Astrocyte (in vitro differentiated cells and primary cell): ENCODE results near the gene FOXJ2. TPM values are rescaled to one million over a fixed set of nuclear protein-coding genes. Genes with fewer than 3 reads are reported as not detected.

ENCODE experiments used
- DNase-seq: peaks from one replicate; pipeline ENCODE4 v3.0.0-alpha.2; 2010; ENCODE audit warnings: low read depth
- FAIRE-seq: peaks from 2 replicates; lab custom pipeline; 2011; peaks lifted over from hg19 to GRCh38; lab: Jason Lieb, UNC
- H2AFZ ChIP-seq: 2 replicates; pipeline ENCODE4 v1.6.0; 2012; ENCODE audit warnings: low read depth, low read length, inconsistent platforms
- H3K27ac ChIP-seq: 2 replicates; pipeline ENCODE4 v1.5.1; 2011; ENCODE audit warnings: low read depth, low read length, inconsistent platforms
- H3K27me3 ChIP-seq: 2 replicates; pipeline ENCODE4 v1.6.0; 2011; ENCODE audit warnings: low read length, inconsistent platforms; ENCODE audit not compliant: insufficient read depth
- H3K36me3 ChIP-seq: 2 replicates; pipeline ENCODE4 v1.5.1; 2011; ENCODE audit warnings: low read length, inconsistent platforms; ENCODE audit not compliant: insufficient read depth
- H3K4me1 ChIP-seq: 2 replicates; pipeline ENCODE4 v1.5.1; 2011; ENCODE audit warnings: low read length, inconsistent platforms; ENCODE audit not compliant: insufficient read depth
- H3K4me2 ChIP-seq: 2 replicates; pipeline ENCODE4 v1.6.0; 2012; ENCODE audit warnings: low read length, inconsistent platforms
- H3K4me3 ChIP-seq: 2 replicates; pipeline ENCODE4 v1.5.1; 2011; ENCODE audit warnings: low read depth, mild to moderate bottlenecking, low read length, inconsistent platforms; ENCODE audit not compliant: insufficient read depth
- H3K79me2 ChIP-seq: 2 replicates; pipeline ENCODE4 v1.6.0; 2012; ENCODE audit warnings: mild to moderate bottlenecking, low read length, inconsistent platforms; ENCODE audit not compliant: insufficient read depth
- H3K9ac ChIP-seq: 2 replicates; pipeline ENCODE4 v1.6.0; 2012; ENCODE audit warnings: mild to moderate bottlenecking, low read length, inconsistent platforms
- H3K9me3 ChIP-seq: 2 replicates; pipeline ENCODE4 v1.5.1; 2012; ENCODE audit warnings: low read depth, mild to moderate bottlenecking, low read length, inconsistent platforms; ENCODE audit not compliant: insufficient read depth
- H4K20me1 ChIP-seq: 2 replicates; pipeline ENCODE4 v1.6.0; 2012; ENCODE audit warnings: low read length, inconsistent platforms; ENCODE audit not compliant: insufficient read depth
- H3K27ac Mint-ChIP-seq: one replicate; pipeline ENCODE4 v1.8.0; 2021; ENCODE audit warnings: mild to moderate bottlenecking, mixed read lengths; ENCODE audit not compliant: unreplicated experiment
- H3K27me3 Mint-ChIP-seq: one replicate; pipeline ENCODE4 v1.8.0; 2021; ENCODE audit warnings: low read depth, mixed read lengths; ENCODE audit not compliant: unreplicated experiment
- H3K36me3 Mint-ChIP-seq: one replicate; pipeline ENCODE4 v1.8.0; 2021; ENCODE audit warnings: low read depth, mixed read lengths; ENCODE audit not compliant: unreplicated experiment
- H3K4me1 Mint-ChIP-seq: one replicate; pipeline ENCODE4 v1.8.0; 2021; ENCODE audit warnings: low read depth, mixed read lengths; ENCODE audit not compliant: unreplicated experiment
- H3K4me3 Mint-ChIP-seq: one replicate; pipeline ENCODE4 v1.8.0; 2021; ENCODE audit warnings: mild to moderate bottlenecking, moderate library complexity, mixed read lengths; ENCODE audit not compliant: unreplicated experiment
- H3K9me3 Mint-ChIP-seq: one replicate; pipeline ENCODE4 v1.8.0; 2021; ENCODE audit warnings: mild to moderate bottlenecking, mixed read lengths; ENCODE audit not compliant: unreplicated experiment
- CTCF ChIP-seq: IDR thresholded peaks from 2 replicates; pipeline ENCODE4 v1.5.1; 2011; ENCODE audit warnings: low read depth, mild to moderate bottlenecking, inconsistent platforms, low read length, moderate library complexity; ENCODE audit not compliant: insufficient read depth
- EZH2 ChIP-seq: IDR thresholded peaks from 2 replicates; pipeline ENCODE4 v1.6.1; 2012; ENCODE audit warnings: mild to moderate bottlenecking, low read length, inconsistent platforms; ENCODE audit not compliant: insufficient read depth
- total RNA-seq: library from RNA; stranded (reverse); gene quantifications from 2 replicates; pipeline ENCODE4 v1.2.1, GENCODE V29; 2021

Gene FOXJ2
- total RNA-seq, 1 donor from 2014 or later = 16.0 TPM

- peaks cover 34% of the 10 kb centered on the region for H3K36me3 Mint-ChIP-seq
- no peak overlapping the region for H3K27ac ChIP-seq
Measured at GRCh38 chr12:8050600-8051250, 18.2 kb downstream of the FOXJ2 start.

GRCh38 chr12:8052679-8053078 lies 20.2 kb downstream of the FOXJ2 start:
- H3K9me3 Mint-ChIP-seq = no peaks in the 10 kb centered on the region
- Histone ChIP-seq H3K27ac (no peak overlapping the region), H3K27me3 (no peaks in the 10 kb centered on the region), H4K20me1 (no peaks in the 10 kb centered on the region), H3K79me2 (no peaks in the 10 kb centered on the region), H2AFZ (no peak overlapping the region), H3K9ac (no peak overlapping the region), H3K36me3 (peaks cover 33% of the 10 kb centered on the region), H3K4me2 (no peak overlapping the region), H3K4me1 (no peaks in the 10 kb centered on the region), H3K9me3 (no peaks in the 10 kb centered on the region), H3K4me3 (no peak overlapping the region)
- no peak overlapping the region for H3K4me3 Mint-ChIP-seq
- DNase-seq (no peak), FAIRE-seq (no peak)
- H3K36me3 Mint-ChIP-seq = peaks cover 27% of the 10 kb centered on the region
- no peaks in the 10 kb centered on the region for H3K27me3 Mint-ChIP-seq
- TF ChIP-seq EZH2 = no peak
- H3K27ac Mint-ChIP-seq = no peak overlapping the region
- peaks cover under 1% of the 10 kb centered on the region for H3K4me1 Mint-ChIP-seq

More at GRCh38 chr12:8050600-8051250, 18.2 kb downstream of the FOXJ2 start:
- H3K9me3 Mint-ChIP-seq = no peaks in the 10 kb centered on the region
- no peak overlapping the region for H3K4me2 ChIP-seq
- no peak for FAIRE-seq
- H3K79me2 ChIP-seq = no peaks in the 10 kb centered on the region
- no peaks in the 10 kb centered on the region for H3K9me3 ChIP-seq
- H3K27me3 Mint-ChIP-seq = no peaks in the 10 kb centered on the region
- H3K9ac ChIP-seq = no peak overlapping the region
- H3K4me1 ChIP-seq = no peaks in the 10 kb centered on the region
- no peak overlapping the region for H2AFZ ChIP-seq
- H4K20me1 ChIP-seq = no peaks in the 10 kb centered on the region
- H3K27me3 ChIP-seq = no peaks in the 10 kb centered on the region
- peaks cover 37% of the 10 kb centered on the region for H3K36me3 ChIP-seq
- no peak overlapping the region for H3K27ac Mint-ChIP-seq
- H3K4me1 Mint-ChIP-seq = no peaks in the 10 kb centered on the region
- H3K4me3 Mint-ChIP-seq = no peak overlapping the region
- TF ChIP-seq EZH2 = no peak
- no peak for TF ChIP-seq CTCF
- no peak for DNase-seq
- H3K4me3 ChIP-seq = no peak overlapping the region

GRCh38 chr12:8054816-8055215 lies 22.3 kb downstream of the FOXJ2 start:
- no peaks in the 10 kb centered on the region for H3K9me3 Mint-ChIP-seq
- H3K9ac ChIP-seq = no peak overlapping the region
- no peak for TF ChIP-seq CTCF
- no peak for TF ChIP-seq EZH2
- H4K20me1 ChIP-seq = no peaks in the 10 kb centered on the region
- peaks cover 18% of the 10 kb centered on the region for H3K36me3 ChIP-seq
- H3K4me3 ChIP-seq = no peak overlapping the region
- H3K79me2 ChIP-seq = no peaks in the 10 kb centered on the region
- no peaks in the 10 kb centered on the region for H3K9me3 ChIP-seq
- no peak overlapping the region for H3K27ac ChIP-seq
- H3K4me3 Mint-ChIP-seq = no peak overlapping the region
- DNase-seq (no peak), FAIRE-seq (no peak)
- no peaks in the 10 kb centered on the region for H3K27me3 Mint-ChIP-seq
- no peaks in the 10 kb centered on the region for H3K27me3 ChIP-seq
- H3K27ac Mint-ChIP-seq = no peak overlapping the region
- peaks cover 1% of the 10 kb centered on the region for H3K4me1 Mint-ChIP-seq
- H3K4me2 ChIP-seq = no peak overlapping the region
- H3K36me3 Mint-ChIP-seq = peaks cover 21% of the 10 kb centered on the region
- H2AFZ ChIP-seq = no peak overlapping the region
- H3K4me1 ChIP-seq = no peaks in the 10 kb centered on the region
